C4-2B (cell line): Measurements from ENCODE around the gene GALNT14.

Experiments
- H3K27ac ChIP-seq: fragments of 450-650 bp; 2 replicates; pipeline ENCODE4 v1.5.1; 2017
- CTCF ChIP-seq: fragments of 450-650 bp; conservative IDR thresholded peaks from 2 replicates; pipeline ENCODE4 v1.5.1; 2017; ENCODE audit warnings: mild to moderate bottlenecking
- ZFX ChIP-seq: fragments of 450-650 bp; IDR thresholded peaks from 2 replicates; pipeline ENCODE4 v1.6.1; 2017

GALNT14 gene

GRCh38 chr2:31101701-31102100 lies 36.5 kb downstream of the GALNT14 start:
- TF ChIP-seq CTCF (no peak), ZFX (no peak)
- H3K27ac ChIP-seq = no peak overlapping the region

GRCh38 chr2:31097962-31098613 lies 40.2 kb downstream of the GALNT14 start:
- H3K27ac ChIP-seq = no peak overlapping the region
- TF ChIP-seq ZFX (no peak), CTCF (no peak)

- TF ChIP-seq ZFX (no peak), CTCF (no peak)
- no peak overlapping the region for H3K27ac ChIP-seq
These were observed 48.1 kb downstream of the GALNT14 start for GRCh38 chr2:31090188-31090587.

GRCh38 chr2:31089645-31090044 lies 48.6 kb downstream of the GALNT14 start:
- no peak overlapping the region for H3K27ac ChIP-seq
- TF ChIP-seq CTCF (no peak), ZFX (no peak)

GRCh38 chr2:31088504-31089195 lies 49.6 kb downstream of the GALNT14 start:
- H3K27ac ChIP-seq = no peak overlapping the region
- TF ChIP-seq CTCF (no peak), ZFX (no peak)

GRCh38 chr2:31087491-31087890 lies 50.7 kb downstream of the GALNT14 start:
- H3K27ac ChIP-seq = no peak overlapping the region
- no peak for TF ChIP-seq ZFX

GRCh38 chr2:31086590-31086989 lies 51.6 kb downstream of the GALNT14 start:
- TF ChIP-seq CTCF = no peak
- no peak for TF ChIP-seq ZFX
- no peak overlapping the region for H3K27ac ChIP-seq
